Calu3 (cell line): ENCODE results near the gene CDH4. TPM values are rescaled to one million over a fixed set of nuclear protein-coding genes. Genes with fewer than 3 reads are reported as not detected.

ENCODE experiments used
- BruUV-seq: library from RNA; stranded (reverse); fragments of 400-500 nt; replicated peaks from 2 replicates; lab custom pipeline; 2021; lab: Mats Ljungman, UMichigan
- CTCF ChIA-PET: fragments of 300-600 bp; sonication (Branson Sonifier 250); formaldehyde crosslinking; loops from one replicate; lab custom pipeline; 2022; ENCODE audit warnings: antibody characterized with exemption; lab: Charles Lee
- DNase-seq: peaks from one replicate; pipeline ENCODE4 v3.0.0; 2022
- H3K27ac Mint-ChIP-seq: one replicate; pipeline ENCODE4 v1.8.0; 2022; ENCODE audit warnings: mixed read lengths; ENCODE audit not compliant: unreplicated experiment
- H3K27me3 Mint-ChIP-seq: one replicate; pipeline ENCODE4 v1.8.0; 2022; ENCODE audit warnings: mixed read lengths; ENCODE audit not compliant: unreplicated experiment
- H3K36me3 Mint-ChIP-seq: one replicate; pipeline ENCODE4 v1.8.0; 2022; ENCODE audit warnings: mild to moderate bottlenecking, moderate library complexity, mixed read lengths; ENCODE audit not compliant: insufficient read depth, unreplicated experiment
- H3K4me1 Mint-ChIP-seq: one replicate; pipeline ENCODE4 v1.8.0; 2022; ENCODE audit warnings: mild to moderate bottlenecking, low read depth, mixed read lengths; ENCODE audit not compliant: unreplicated experiment
- H3K4me3 Mint-ChIP-seq: one replicate; pipeline ENCODE4 v1.8.0; 2022; ENCODE audit warnings: mild to moderate bottlenecking, low read depth, moderate library complexity, mixed read lengths; ENCODE audit not compliant: unreplicated experiment
- H3K9me3 Mint-ChIP-seq: one replicate; pipeline ENCODE4 v1.8.0; 2022; ENCODE audit warnings: low read depth, mixed read lengths; ENCODE audit not compliant: unreplicated experiment
- CTCF ChIP-seq: fragments of 200-600 bp; IDR thresholded peaks from one replicate; pipeline ENCODE4 v1.8.0; 2022; ENCODE audit warnings: antibody characterized with exemption; ENCODE audit not compliant: unreplicated experiment
- intact Hi-C: fragments of 100-400 bp; cut with micrococcal nuclease; formaldehyde crosslinking; loops from one replicate; pipeline ENCODE4 v1.10.0; 2022; ENCODE audit not compliant: unreplicated experiment
- total RNA-seq: library from RNA; stranded (reverse); gene quantifications from 2 replicates; pipeline ENCODE4 v1.2.3, GENCODE V29; 2022

Gene CDH4
- total RNA-seq, 1 experiment from 2014 or later = not detected

GRCh38 chr20:61464307-61465303 is 212.5 kb downstream of the CDH4 start:
- no TSS peak for BruUV-seq
- CTCF ChIA-PET = no interaction called here
- intact Hi-C loops = no loop called here
- no peak for DNase-seq
- peaks cover 11% of the 10 kb centered on the region for H3K9me3 Mint-ChIP-seq
- H3K4me3 Mint-ChIP-seq = no peak overlapping the region
- H3K27me3 Mint-ChIP-seq = peaks cover 27% of the 10 kb centered on the region
- TF ChIP-seq CTCF = no peak
- no peaks in the 10 kb centered on the region for H3K36me3 Mint-ChIP-seq
- H3K27ac Mint-ChIP-seq = no peak overlapping the region
- H3K4me1 Mint-ChIP-seq = no peaks in the 10 kb centered on the region

GRCh38 chr20:61475729-61476128 is 223.7 kb downstream of the CDH4 start:
- no peak overlapping the region for H3K4me3 Mint-ChIP-seq
- CTCF ChIA-PET = no interaction called here
- intact Hi-C loops = no loop called here
- no peaks in the 10 kb centered on the region for H3K4me1 Mint-ChIP-seq
- H3K27ac Mint-ChIP-seq = no peak overlapping the region
- no peaks in the 10 kb centered on the region for H3K36me3 Mint-ChIP-seq
- H3K9me3 Mint-ChIP-seq = peaks cover 28% of the 10 kb centered on the region
- DNase-seq = no peak
- BruUV-seq = no TSS peak
- TF ChIP-seq CTCF = no peak
- peaks cover 26% of the 10 kb centered on the region for H3K27me3 Mint-ChIP-seq

GRCh38 chr20:61476956-61477355 is 224.9 kb downstream of the CDH4 start:
- Mint-ChIP-seq H3K27ac (no peak overlapping the region), H3K4me1 (no peaks in the 10 kb centered on the region), H3K9me3 (peaks cover 28% of the 10 kb centered on the region), H3K36me3 (no peaks in the 10 kb centered on the region), H3K4me3 (no peak overlapping the region), H3K27me3 (peaks cover 26% of the 10 kb centered on the region)
- TF ChIP-seq CTCF = no peak
- no TSS peak for BruUV-seq
- CTCF ChIA-PET = no interaction called here
- intact Hi-C loops = no loop called here
- DNase-seq = no peak

GRCh38 chr20:61477451-61477861 is 225.4 kb downstream of the CDH4 start:
- no peak for DNase-seq
- CTCF ChIA-PET = no interaction called here
- Mint-ChIP-seq H3K9me3 (peaks cover 23% of the 10 kb centered on the region), H3K36me3 (no peaks in the 10 kb centered on the region), H3K4me1 (no peaks in the 10 kb centered on the region), H3K27ac (no peak overlapping the region), H3K4me3 (no peak overlapping the region), H3K27me3 (peaks cover 26% of the 10 kb centered on the region)
- no TSS peak for BruUV-seq
- intact Hi-C loops = no loop called here
- no peak for TF ChIP-seq CTCF
